Measurements from ENCODE around the gene RASSF4.

DNA sequence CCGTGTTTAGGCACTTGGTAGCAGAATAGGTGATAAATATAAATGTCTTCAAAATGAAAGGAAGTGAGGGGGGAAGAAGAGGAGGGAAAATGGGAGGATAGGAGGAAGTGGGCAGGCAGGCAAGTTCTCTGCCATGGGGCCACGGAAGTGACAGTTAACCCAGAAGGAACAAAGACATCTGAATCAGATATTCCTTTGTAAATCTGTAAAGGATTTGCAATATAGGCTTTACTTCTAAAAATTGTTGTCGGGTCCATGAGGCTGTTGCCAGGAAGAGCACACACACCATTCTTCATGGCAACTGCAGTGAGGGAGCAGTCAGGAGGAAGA is 23.7 kb upstream of the RASSF4 start:
- TF ChIP-seq, protein P1, sequence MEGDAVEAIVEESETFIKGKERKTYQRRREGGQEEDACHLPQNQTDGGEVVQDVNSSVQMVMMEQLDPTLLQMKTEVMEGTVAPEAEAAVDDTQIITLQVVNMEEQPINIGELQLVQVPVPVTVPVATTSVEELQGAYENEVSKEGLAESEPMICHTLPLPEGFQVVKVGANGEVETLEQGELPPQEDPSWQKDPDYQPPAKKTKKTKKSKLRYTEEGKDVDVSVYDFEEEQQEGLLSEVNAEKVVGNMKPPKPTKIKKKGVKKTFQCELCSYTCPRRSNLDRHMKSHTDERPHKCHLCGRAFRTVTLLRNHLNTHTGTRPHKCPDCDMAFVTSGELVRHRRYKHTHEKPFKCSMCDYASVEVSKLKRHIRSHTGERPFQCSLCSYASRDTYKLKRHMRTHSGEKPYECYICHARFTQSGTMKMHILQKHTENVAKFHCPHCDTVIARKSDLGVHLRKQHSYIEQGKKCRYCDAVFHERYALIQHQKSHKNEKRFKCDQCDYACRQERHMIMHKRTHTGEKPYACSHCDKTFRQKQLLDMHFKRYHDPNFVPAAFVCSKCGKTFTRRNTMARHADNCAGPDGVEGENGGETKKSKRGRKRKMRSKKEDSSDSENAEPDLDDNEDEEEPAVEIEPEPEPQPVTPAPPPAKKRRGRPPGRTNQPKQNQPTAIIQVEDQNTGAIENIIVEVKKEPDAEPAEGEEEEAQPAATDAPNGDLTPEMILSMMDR (IDR thresholded peaks at IDR 0.05): no peak
- no peak for TF ChIP-seq POLR2A (IDR thresholded peaks at IDR 0.05)
